ENCODE data around the gene KIF25.
"Not testable (repeated sequence)": the region's sequence is repeated elsewhere in the genome, so short reads cannot be mapped to it uniquely, and the experiment has no call there.

KIF25 gene

GRCh38 chr6:168073937-168074730 is 76.7 kb downstream of the KIF25 start:
- H3K36me3 ChIP-seq (ENCODE audit: insufficient read depth, low read length): no peaks in the 10 kb centered on the region
- H3K4me1 ChIP-seq (ENCODE audit: insufficient read depth, low read length): no peaks in the 10 kb centered on the region
- no peaks in the 10 kb centered on the region for H3K9me3 ChIP-seq (ENCODE audit: low read length)
- H2AFZ ChIP-seq (ENCODE audit: low read depth, low read length): no peak overlapping the region
- no peaks in the 10 kb centered on the region for H3K27me3 ChIP-seq (ENCODE audit: insufficient read depth, low read length)
- H3K4me3 ChIP-seq (ENCODE audit: low read length): no peak overlapping the region

- H3K9me3 ChIP-seq (ENCODE audit: low read length): no peaks in the 10 kb centered on the region
- H3K4me1 ChIP-seq (ENCODE audit: insufficient read depth, low read length): no peaks in the 10 kb centered on the region
- H3K4me3 ChIP-seq (ENCODE audit: low read length): no peak overlapping the region
- no peaks in the 10 kb centered on the region for H3K27me3 ChIP-seq (ENCODE audit: insufficient read depth, low read length)
- no peaks in the 10 kb centered on the region for H3K36me3 ChIP-seq (ENCODE audit: insufficient read depth, low read length)
- no peak overlapping the region for H2AFZ ChIP-seq (ENCODE audit: low read depth, low read length)
Measured at GRCh38 chr6:168075216-168075615, 77.7 kb downstream of the KIF25 start.

GRCh38 chr6:168075787-168076202 is 78.3 kb downstream of the KIF25 start:
- no peaks in the 10 kb centered on the region for H3K4me1 ChIP-seq (ENCODE audit: insufficient read depth, low read length)
- no peaks in the 10 kb centered on the region for H3K27me3 ChIP-seq (ENCODE audit: insufficient read depth, low read length)
- H2AFZ ChIP-seq (ENCODE audit: low read depth, low read length): no peak overlapping the region
- no peaks in the 10 kb centered on the region for H3K9me3 ChIP-seq (ENCODE audit: low read length)
- H3K36me3 ChIP-seq (ENCODE audit: insufficient read depth, low read length): no peaks in the 10 kb centered on the region
- H3K4me3 ChIP-seq (ENCODE audit: low read length): no peak overlapping the region

GRCh38 chr6:168077401-168077800 is 79.9 kb downstream of the KIF25 start:
- H2AFZ ChIP-seq (ENCODE audit: low read depth, low read length); H3K4me1 ChIP-seq (ENCODE audit: insufficient read depth, low read length); H3K9me3 ChIP-seq (ENCODE audit: low read length); H3K36me3 ChIP-seq (ENCODE audit: insufficient read depth, low read length); H3K4me3 ChIP-seq (ENCODE audit: low read length); H3K27me3 ChIP-seq (ENCODE audit: insufficient read depth, low read length): not testable (repeated sequence)

DNA sequence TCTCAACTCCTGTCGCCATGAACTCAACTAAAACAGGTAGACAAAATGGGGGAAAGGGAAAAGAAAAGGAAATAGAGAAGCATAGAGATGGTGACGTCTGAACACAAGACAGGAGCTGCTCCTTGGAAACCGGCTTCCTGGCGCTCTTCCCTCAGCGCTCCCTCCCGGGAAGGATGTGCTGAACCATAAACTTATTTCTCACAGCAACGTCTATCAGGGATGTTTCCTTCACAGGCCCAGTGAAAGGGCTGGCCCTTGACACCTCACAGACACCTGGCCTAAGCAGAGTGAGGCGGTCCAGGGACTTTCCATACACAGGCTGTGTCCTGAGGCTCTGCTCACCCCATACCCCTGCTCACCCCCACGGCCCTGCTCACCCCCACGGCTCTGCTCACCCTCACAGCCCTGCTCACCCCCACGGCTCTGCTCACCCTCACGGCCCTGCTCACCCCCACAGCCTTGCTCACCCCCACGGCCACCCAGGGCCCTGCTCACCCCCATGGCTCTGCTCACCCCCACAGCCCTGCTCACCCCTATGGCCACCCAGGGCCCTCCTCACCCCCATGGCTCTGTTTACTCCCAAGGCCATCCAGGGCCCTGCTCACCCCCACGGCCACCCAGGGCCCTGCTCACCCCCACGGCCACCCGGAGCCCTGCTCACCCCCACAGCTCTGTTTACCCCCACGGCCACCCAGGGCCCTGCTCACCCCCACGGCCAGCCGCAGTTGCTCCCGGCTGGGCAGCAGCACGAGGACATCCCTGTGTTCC is 80.9 kb downstream of the KIF25 start:
- Histone ChIP-seq H3K9me3 (ENCODE audit: low read length) (no peaks in the 10 kb centered on the region), H3K36me3 (ENCODE audit: insufficient read depth, low read length) (no peaks in the 10 kb centered on the region), H2AFZ (ENCODE audit: low read depth, low read length) (no peak overlapping the region), H3K4me3 (ENCODE audit: low read length) (no peak overlapping the region), H3K4me1 (ENCODE audit: insufficient read depth, low read length) (no peaks in the 10 kb centered on the region), H3K27me3 (ENCODE audit: insufficient read depth, low read length) (no peaks in the 10 kb centered on the region)

GRCh38 chr6:168078943-168079405 is 81.5 kb downstream of the KIF25 start, which contains the start of gene FRMD1:
TSS of gene FRMD1 (minus strand) at chr6:168079212. CDS start at chr6:168079094, 118 bp downstream.
- no peaks in the 10 kb centered on the region for H3K27me3 ChIP-seq (ENCODE audit: insufficient read depth, low read length)
- no peak within 1 kb of the TSS for H2AFZ ChIP-seq (ENCODE audit: low read depth, low read length)
- H3K4me1 ChIP-seq (ENCODE audit: insufficient read depth, low read length): no peaks in the 10 kb centered on the region
- H3K4me3 ChIP-seq (ENCODE audit: low read length): no peak within 1 kb of the TSS
- H3K36me3 ChIP-seq (ENCODE audit: insufficient read depth, low read length): no peaks in the 10 kb centered on the region
- no peaks in the 10 kb centered on the region for H3K9me3 ChIP-seq (ENCODE audit: low read length)

GRCh38 chr6:168080393-168081077 is 83.1 kb downstream of the KIF25 start:
- no peaks in the 10 kb centered on the region for H3K36me3 ChIP-seq (ENCODE audit: insufficient read depth, low read length)
- no peaks in the 10 kb centered on the region for H3K4me1 ChIP-seq (ENCODE audit: insufficient read depth, low read length)
- H3K4me3 ChIP-seq (ENCODE audit: low read length): no peak overlapping the region
- no peak overlapping the region for H2AFZ ChIP-seq (ENCODE audit: low read depth, low read length)
- H3K9me3 ChIP-seq (ENCODE audit: low read length): no peaks in the 10 kb centered on the region
- no peaks in the 10 kb centered on the region for H3K27me3 ChIP-seq (ENCODE audit: insufficient read depth, low read length)

DNA sequence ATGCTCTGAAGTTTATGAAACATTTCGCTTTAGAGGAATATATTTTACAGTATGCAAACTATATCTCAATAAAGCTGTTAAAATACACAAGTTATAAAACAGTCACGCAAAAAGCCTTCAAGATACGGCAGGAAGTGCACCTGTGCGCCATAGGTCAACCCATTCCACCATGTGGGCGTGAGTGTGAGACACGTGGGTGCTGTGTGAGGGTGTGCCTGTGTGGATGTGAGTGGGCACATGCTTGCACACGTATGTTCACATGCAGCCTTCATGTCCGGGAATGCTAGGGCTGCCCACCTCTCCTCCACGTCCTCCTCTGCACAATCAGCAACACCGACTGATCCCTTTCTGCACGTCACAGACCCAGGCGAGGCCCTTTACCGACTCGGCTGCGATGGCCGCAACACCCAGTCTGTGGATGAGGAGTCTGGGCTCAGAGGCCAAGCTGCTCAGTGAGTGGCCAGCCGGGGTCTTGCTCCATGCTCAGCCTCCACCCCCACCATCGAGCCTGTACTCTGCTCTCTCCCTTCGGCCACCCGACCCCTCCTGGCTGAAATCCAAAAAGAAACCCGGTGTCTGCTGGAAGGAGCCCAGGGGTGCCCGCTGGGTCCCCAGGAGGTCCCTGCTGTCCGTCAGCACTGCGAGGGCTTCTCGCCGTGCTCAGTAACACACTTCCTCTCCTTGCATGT is 84.5 kb downstream of the KIF25 start:
- Histone ChIP-seq H3K4me3 (ENCODE audit: low read length) (no peak overlapping the region), H3K9me3 (ENCODE audit: low read length) (no peaks in the 10 kb centered on the region), H2AFZ (ENCODE audit: low read depth, low read length) (no peak overlapping the region), H3K4me1 (ENCODE audit: insufficient read depth, low read length) (no peaks in the 10 kb centered on the region), H3K36me3 (ENCODE audit: insufficient read depth, low read length) (no peaks in the 10 kb centered on the region), H3K27me3 (ENCODE audit: insufficient read depth, low read length) (no peaks in the 10 kb centered on the region)

DNA sequence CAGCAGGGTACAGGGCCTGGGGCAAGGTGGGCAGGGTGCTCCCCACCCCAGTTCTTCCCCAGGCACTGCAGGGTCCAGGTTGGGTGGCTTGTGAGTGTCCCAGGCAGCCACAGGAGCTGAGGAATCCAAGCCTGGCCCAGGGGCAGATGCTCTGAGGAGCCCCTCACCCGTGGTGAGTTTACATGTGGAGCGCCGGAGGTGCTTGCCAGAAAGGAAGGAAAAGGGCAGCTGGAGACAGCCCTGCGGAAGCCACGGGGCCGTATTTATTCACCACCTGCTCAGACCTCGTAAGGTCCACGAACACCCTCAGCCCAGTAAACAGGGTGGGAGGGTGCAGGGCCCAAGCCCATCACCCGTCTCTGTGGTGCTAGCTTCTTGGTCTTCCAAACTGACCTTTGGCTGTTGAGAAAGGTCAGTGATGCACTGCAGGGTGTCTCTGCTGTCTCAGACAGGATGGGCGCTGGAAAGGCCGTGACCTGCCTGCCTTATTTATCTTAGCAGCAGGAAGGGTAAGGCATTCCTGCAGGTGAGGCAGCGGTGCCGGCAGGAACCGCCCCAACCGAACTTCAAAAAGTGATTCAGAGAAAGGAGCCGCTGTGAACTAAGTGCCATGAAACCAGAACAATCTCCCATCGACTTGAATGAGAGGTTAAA is 85.5 kb downstream of the KIF25 start:
- no peaks in the 10 kb centered on the region for H3K27me3 ChIP-seq (ENCODE audit: insufficient read depth, low read length)

GRCh38 chr6:168083514-168083885 is 86.0 kb downstream of the KIF25 start:
- no peaks in the 10 kb centered on the region for H3K9me3 ChIP-seq (ENCODE audit: low read length)
- H3K4me1 ChIP-seq (ENCODE audit: insufficient read depth, low read length): peaks cover 12% of the 10 kb centered on the region
- no peak overlapping the region for H2AFZ ChIP-seq (ENCODE audit: low read depth, low read length)
- no peaks in the 10 kb centered on the region for H3K36me3 ChIP-seq (ENCODE audit: insufficient read depth, low read length)
- no peaks in the 10 kb centered on the region for H3K27me3 ChIP-seq (ENCODE audit: insufficient read depth, low read length)
- no peak overlapping the region for H3K4me3 ChIP-seq (ENCODE audit: low read length)

More for the DNA sequence above, 85.5 kb downstream of the KIF25 start:
- Histone ChIP-seq H3K9me3 (ENCODE audit: low read length) (no peaks in the 10 kb centered on the region), H3K4me1 (ENCODE audit: insufficient read depth, low read length) (peaks cover 7% of the 10 kb centered on the region), H2AFZ (ENCODE audit: low read depth, low read length) (no peak overlapping the region), H3K4me3 (ENCODE audit: low read length) (no peak overlapping the region), H3K36me3 (ENCODE audit: insufficient read depth, low read length) (no peaks in the 10 kb centered on the region)

GRCh38 chr6:168084465-168085160 is 87.1 kb downstream of the KIF25 start:
- Histone ChIP-seq H3K27me3 (ENCODE audit: insufficient read depth, low read length) (no peaks in the 10 kb centered on the region), H3K4me1 (ENCODE audit: insufficient read depth, low read length) (peaks cover 23% of the 10 kb centered on the region), H3K4me3 (ENCODE audit: low read length) (no peak overlapping the region), H3K36me3 (ENCODE audit: insufficient read depth, low read length) (no peaks in the 10 kb centered on the region), H3K9me3 (ENCODE audit: low read length) (no peaks in the 10 kb centered on the region), H2AFZ (ENCODE audit: low read depth, low read length) (no peak overlapping the region)

DNA sequence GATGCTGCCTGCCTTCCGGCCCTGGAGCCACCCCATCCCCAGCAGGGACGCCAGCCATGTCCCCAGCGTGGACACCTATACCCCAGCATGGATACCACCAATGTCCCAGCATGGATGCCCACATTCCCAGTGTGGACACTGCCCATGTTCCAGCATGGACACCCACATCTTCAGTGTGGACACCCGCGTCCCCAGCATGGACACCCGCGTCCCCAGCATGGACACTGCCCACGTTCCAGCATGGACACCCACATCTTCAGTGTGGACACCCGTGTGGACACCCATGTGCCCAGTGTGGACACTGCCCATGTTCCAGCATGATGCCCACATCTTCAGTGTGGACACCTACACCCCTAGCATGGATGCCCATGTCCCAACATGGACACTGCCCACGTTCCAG is 88.6 kb downstream of the KIF25 start:
- Histone ChIP-seq H3K27me3 (ENCODE audit: insufficient read depth, low read length) (no peaks in the 10 kb centered on the region), H3K9me3 (ENCODE audit: low read length) (no peaks in the 10 kb centered on the region), H3K4me3 (ENCODE audit: low read length) (no peak overlapping the region), H3K4me1 (ENCODE audit: insufficient read depth, low read length) (peaks cover 25% of the 10 kb centered on the region), H3K36me3 (ENCODE audit: insufficient read depth, low read length) (no peaks in the 10 kb centered on the region), H2AFZ (ENCODE audit: low read depth, low read length) (no peak overlapping the region)
